Transverse colon (tissue), 4 donors: ENCODE data around the gene NUP93.

Experiments used
- EP300 ChIP-seq: sonication (generic); formaldehyde crosslinking; IDR thresholded peaks from one replicate; pipeline ENCODE4 v1.6.1; 2017; ENCODE audit warnings: antibody characterized with exemption, low read depth
- POLR2A ChIP-seq: fragments of 450-650 bp; IDR thresholded peaks from one replicate; pipeline ENCODE4 v1.6.1; 2016; ENCODE audit warnings: antibody characterized with exemption, mild to moderate bottlenecking, moderate library complexity
- POLR2AphosphoS5 ChIP-seq, 3 donors: sonication (generic); formaldehyde crosslinking; IDR thresholded peaks; one replicate each; pipeline ENCODE4 v1.6.1; 2016; ENCODE audit warnings: antibody characterized with exemption in 3 of 3
- TF ChIP-seq, protein P1 (sequence below), 5 experiments: fragments of 200-600 bp in 3 of 5; fragments of 450-650 bp in 2 of 5; sonication (generic) in 3 of 5; IDR thresholded peaks; 1 replicate in 2 of 5; 2 replicates in 3 of 5; pipeline ENCODE4 v1.5.1; 2016 to 2017; ENCODE audit warnings: antibody characterized with exemption in 5 of 5, inconsistent platforms in 3 of 5, mild to moderate bottlenecking in 2 of 5, moderate library complexity in 1 of 5

DNA sequence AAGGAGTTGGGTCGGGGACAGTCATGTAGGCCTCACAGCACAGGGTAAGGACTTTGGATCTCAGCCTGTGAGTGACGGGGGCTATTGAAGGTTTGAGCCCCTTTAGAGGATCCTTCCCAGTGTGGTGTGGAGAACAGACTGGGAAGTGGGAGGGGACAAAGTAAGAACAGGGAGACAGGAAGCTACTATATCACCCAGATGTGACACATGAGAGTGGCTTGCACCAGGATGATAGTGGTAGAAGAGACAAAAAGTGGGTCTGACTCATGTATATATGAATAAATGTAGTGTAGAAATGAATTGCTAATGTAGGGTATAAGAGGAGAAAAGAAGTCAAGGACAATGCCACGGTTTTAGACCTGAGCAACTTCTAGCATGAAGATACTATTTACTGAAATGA lies 4.5 kb downstream of the NUP93 start:
- TF ChIP-seq, protein P1, sequence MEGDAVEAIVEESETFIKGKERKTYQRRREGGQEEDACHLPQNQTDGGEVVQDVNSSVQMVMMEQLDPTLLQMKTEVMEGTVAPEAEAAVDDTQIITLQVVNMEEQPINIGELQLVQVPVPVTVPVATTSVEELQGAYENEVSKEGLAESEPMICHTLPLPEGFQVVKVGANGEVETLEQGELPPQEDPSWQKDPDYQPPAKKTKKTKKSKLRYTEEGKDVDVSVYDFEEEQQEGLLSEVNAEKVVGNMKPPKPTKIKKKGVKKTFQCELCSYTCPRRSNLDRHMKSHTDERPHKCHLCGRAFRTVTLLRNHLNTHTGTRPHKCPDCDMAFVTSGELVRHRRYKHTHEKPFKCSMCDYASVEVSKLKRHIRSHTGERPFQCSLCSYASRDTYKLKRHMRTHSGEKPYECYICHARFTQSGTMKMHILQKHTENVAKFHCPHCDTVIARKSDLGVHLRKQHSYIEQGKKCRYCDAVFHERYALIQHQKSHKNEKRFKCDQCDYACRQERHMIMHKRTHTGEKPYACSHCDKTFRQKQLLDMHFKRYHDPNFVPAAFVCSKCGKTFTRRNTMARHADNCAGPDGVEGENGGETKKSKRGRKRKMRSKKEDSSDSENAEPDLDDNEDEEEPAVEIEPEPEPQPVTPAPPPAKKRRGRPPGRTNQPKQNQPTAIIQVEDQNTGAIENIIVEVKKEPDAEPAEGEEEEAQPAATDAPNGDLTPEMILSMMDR (IDR thresholded peaks at IDR 0.05) = no peak
- TF ChIP-seq POLR2A (no peak), POLR2AphosphoS5 (IDR thresholded peaks at IDR 0.05) (no peak), EP300 (no peak)
